K562 treated with DMSO at 1 percent for 48 hours (cell line): ENCODE results near the gene HDHD3. TPM values are rescaled to one million over a fixed set of nuclear protein-coding genes. Genes with fewer than 3 reads are reported as not detected.

Source experiments
- total RNA-seq: library from RNA; unstranded; fragments of 300-600 nt; gene quantifications from 2 replicates; pipeline ENCODE4 v1.2.3, GENCODE V29; 2022; ENCODE audit warnings: low replicate concordance; ENCODE audit errors: extremely low read depth

Gene HDHD3, protein sequence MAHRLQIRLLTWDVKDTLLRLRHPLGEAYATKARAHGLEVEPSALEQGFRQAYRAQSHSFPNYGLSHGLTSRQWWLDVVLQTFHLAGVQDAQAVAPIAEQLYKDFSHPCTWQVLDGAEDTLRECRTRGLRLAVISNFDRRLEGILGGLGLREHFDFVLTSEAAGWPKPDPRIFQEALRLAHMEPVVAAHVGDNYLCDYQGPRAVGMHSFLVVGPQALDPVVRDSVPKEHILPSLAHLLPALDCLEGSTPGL
- not detected in 2 replicates for total RNA-seq

DNA sequence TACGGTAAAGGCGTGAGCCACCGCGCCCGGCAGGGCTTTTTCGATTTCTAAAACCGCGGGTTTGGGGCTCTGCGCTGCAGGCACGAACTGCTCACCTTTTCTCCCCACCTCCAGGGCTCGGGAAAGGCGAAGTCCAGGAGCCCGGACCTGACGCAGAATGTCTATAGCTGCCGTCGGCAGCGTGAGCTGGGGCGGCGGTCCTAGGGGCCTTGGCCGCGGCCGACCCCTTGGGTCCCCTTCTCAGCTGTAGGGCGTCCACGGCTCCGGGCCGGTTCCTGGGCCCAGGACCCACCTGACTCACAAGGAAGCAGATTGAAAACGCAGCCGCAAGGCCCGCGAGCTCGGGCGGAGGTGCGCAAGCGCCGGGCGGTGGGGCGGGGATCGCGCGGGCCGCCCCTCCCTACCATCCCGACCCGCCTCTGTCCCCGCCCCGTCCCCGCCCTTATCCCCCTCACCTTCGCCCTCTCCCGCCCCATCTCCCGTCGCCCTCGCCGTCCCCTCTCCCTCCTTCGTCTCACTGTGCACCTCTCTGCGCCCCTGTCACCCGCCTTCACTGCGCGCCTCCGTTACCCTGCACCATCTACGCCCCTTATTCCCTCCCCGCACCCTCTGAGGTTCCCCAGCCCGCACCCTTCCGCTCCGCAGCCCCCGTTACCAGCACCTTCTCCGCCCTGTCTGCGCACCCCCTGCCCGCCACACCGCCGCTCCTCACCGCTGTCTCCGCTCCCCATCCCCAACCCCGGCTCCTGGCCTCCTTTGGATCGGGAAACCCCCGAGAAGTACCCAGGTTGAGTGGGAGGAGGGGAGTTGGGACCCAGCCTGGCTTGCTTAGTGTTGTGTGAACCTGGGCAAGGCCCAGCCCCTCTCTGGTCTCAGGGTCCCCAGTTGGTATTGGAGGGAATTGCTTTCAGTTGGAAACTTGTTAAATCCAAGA, at the start of gene HDHD3:
TSS of gene HDHD3 (minus strand) at position 353 of the 934 bp plus-strand sequence. CDS start 2,632 bp downstream, outside the sequence.

DNA sequence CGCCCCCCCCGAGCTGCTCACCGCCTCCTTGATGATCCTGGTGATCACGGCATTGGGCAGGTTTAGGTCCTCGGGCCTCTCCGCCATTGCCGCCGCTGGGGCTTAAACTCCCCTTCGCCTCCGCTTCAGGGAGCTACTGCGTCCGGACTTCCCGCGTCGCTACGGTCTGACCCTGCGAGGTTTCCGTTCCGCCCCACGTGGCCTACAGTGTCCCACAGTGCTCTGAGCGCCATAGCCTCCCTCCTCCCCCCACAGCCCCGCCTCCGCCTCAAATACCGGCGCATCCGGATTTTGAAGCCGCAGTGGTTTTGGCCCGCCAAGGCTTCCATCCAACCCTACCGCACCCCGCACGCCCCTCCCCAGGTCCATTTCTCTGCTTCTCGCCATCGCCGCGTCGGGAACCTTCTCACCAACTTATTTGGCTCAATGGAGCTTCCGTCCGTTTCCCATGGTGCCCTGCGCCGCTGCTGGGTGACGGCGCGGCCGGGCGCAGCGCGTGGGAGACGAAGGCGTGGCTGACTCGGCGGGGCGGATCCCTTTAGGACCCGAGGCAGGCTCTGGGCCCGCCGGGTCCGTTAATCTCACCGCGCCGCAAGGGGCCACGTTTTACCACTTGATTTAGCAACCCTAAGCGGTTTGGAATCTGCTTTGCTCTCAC, 33.5 kb upstream of the HDHD3 start, which contains the start of the genes C9orf43 and POLE3:
TSS of gene C9orf43 (plus strand) at position 541 of the 658 bp plus-strand sequence. CDS start 2,747 bp downstream, outside the sequence.
TSS of gene POLE3 (minus strand) at position 469 of the 658 bp plus-strand sequence. CDS start at position 87, 382 bp downstream.

DNA sequence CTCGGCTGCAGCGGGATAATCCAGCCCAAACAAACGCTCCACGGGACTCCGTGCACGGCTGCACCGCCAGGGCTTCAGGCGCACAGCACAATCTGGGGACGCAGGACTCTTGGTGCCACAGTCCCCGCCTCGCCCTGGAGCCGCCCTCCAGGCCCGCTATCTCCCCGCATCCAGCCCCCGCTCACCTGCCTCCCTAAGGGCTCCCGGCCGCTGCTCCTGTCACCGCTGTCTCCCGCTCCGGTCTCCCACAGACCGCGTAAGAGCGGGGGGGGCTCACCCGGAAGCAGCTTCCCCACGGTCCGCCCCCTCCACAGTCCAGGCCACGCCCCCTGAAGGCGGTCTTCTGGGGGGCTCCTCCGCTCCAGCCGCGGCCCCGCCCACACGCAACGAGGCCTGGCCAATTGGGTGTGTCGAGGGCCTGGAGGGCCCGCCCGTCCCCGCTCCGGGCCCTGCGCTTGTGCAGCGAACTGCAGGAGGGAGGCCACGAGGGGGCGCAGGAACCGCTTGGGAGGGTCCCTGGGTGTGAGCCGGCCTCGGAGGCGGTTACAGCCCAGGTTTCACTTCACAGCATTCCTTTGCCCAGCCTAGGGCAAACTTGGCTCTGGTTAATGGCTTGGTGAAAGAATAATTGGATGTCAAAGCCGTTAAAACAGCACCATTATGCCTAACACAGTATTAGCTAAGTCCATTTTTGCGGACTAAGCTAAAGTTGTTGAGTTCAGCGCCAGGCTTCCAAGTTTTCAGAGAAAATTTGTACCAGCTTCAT, 24.4 kb upstream of the HDHD3 start, which contains the start of gene ALAD:
TSS of gene ALAD (minus strand) at position 258 of the 766 bp plus-strand sequence. CDS start 7,725 bp downstream, outside the sequence.

DNA sequence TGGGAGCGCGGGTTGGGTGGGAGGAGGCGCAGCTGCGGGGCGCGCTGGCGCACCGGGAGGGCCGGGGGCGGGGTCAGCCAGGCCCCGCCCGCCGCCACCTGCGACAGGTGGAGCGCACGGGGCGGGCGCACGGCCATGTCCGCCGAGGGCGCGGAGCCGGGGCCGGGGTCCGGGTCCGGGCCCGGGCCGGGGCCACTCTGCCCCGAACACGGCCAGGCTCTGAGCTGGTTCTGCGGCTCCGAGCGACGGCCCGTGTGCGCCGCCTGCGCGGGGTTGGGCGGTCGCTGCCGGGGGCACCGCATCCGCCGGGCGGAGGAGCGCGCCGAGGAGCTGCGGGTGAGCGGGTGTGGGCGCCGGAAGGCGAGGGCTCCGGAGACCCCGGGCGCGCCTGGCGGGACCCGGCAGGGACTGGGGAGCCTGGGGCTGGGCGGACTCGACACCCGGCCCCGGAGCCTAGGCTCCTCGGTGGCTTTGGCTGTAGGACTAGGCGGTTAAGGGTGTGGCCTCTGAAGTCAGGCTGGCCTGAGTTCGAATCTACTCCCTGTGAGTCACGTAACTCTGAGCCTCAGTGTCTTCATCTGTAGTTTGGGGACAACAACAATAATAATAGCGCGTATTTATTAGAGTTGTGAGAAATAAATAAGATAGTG, 27.2 kb downstream of the HDHD3 start, which contains the start of gene BSPRY:
TSS of gene BSPRY (plus strand) at position 97 of the 650 bp plus-strand sequence. CDS start at position 136, 39 bp downstream.

DNA sequence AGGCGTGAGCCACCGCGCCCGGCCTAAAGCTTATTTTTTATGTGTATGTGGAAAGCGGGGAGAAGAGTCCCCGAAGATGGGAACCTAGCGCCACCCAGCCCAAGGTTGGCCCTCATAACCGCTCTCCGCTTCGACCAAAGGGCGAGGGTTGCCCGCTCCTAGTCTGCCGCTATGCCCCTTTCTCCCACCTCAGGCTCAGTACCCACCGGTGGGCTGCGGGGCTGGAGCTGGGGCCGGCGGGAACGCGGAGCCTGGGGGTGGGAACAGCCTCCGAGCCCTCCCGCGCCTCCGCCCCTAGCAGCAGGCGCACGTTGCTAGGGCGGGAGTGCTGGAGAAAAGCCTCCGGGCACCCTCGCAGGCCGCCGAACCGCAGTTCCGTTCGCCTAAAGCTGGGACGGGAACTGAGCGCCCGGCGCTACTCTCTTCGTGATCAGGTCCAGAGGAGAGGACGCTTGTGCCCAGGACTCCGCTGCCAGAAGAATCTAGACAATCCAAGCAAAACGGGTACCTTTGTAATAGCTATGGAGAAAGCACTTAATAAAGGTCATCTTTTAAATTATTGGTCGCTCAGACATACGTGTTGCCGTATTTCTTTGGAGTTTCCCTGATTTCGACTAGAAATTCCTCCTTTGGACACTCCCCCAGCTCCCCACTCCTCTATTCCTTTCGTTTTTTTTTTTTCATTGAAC, 36.6 kb downstream of the HDHD3 start, which contains the start of gene WDR31:
TSS of gene WDR31 (minus strand) at position 265 of the 689 bp plus-strand sequence. CDS start 8,253 bp downstream, outside the sequence.

Other genes starting within 250 kb of the HDHD3 start
- gene SLC31A2, start 226.0 kb downstream of the HDHD3 start, total RNA-seq: not detected in 2 replicates
- gene FKBP15, start 155.7 kb downstream of the HDHD3 start, total RNA-seq: not detected in 2 replicates
- not detected in 2 replicates for gene SLC31A1, start 155.4 kb downstream of the HDHD3 start, total RNA-seq
- not detected in 2 replicates for gene CDC26, start 101.4 kb downstream of the HDHD3 start, total RNA-seq
- not detected in 2 replicates for gene PRPF4, start 101.3 kb downstream of the HDHD3 start, total RNA-seq
- not detected in 2 replicates for gene RNF183, start 73.6 kb downstream of the HDHD3 start, total RNA-seq
- gene WDR31, start 36.7 kb downstream of the HDHD3 start, total RNA-seq: not detected in 2 replicates
- not detected in 2 replicates for gene BSPRY, start 27.4 kb downstream of the HDHD3 start, total RNA-seq
- gene ALAD, start 24.3 kb upstream of the HDHD3 start, total RNA-seq: not detected in 2 replicates
- gene POLE3, start 33.7 kb upstream of the HDHD3 start, total RNA-seq: not detected in 2 replicates
- gene C9orf43, start 33.8 kb upstream of the HDHD3 start, total RNA-seq: not detected in 2 replicates
- not detected in 2 replicates for gene RGS3, start 86.7 kb upstream of the HDHD3 start, total RNA-seq